Parathyroid adenoma (tissue), 2 donors: Measurements from ENCODE around the gene SPAG9.

Experiments
- H2AFZ ChIP-seq: fragments of 300-600 bp; sonication (generic); one replicate; pipeline ENCODE4 v1.7.0; 2017; ENCODE audit warnings: antibody characterized with exemption, mild to moderate bottlenecking
- H3K27ac ChIP-seq: fragments of 300-600 bp; sonication (generic); one replicate; pipeline ENCODE4 v1.7.0; 2017
- H3K27me3 ChIP-seq: fragments of 300-600 bp; sonication (generic); one replicate; pipeline ENCODE4 v1.7.0; 2017; ENCODE audit warnings: low read length; ENCODE audit not compliant: control insufficient read depth, insufficient read depth
- H3K36me3 ChIP-seq: fragments of 300-600 bp; sonication (generic); one replicate; pipeline ENCODE4 v1.7.0; 2017; ENCODE audit warnings: low read length; ENCODE audit not compliant: control insufficient read depth, insufficient read depth
- H3K4me1 ChIP-seq: fragments of 300-600 bp; sonication (generic); one replicate; pipeline ENCODE4 v1.7.0; 2017; ENCODE audit warnings: control low read depth
- H3K4me2 ChIP-seq: fragments of 300-600 bp; sonication (generic); one replicate; pipeline ENCODE4 v1.7.0; 2017; ENCODE audit warnings: low read length
- H3K4me3 ChIP-seq: fragments of 300-600 bp; sonication (generic); one replicate; pipeline ENCODE4 v1.7.0; 2017; ENCODE audit warnings: low read depth, low read length
- H3K79me2 ChIP-seq: fragments of 300-600 bp; sonication (generic); one replicate; pipeline ENCODE4 v1.7.0; 2017; ENCODE audit warnings: control low read depth
- H3K9ac ChIP-seq: fragments of 300-600 bp; sonication (generic); one replicate; pipeline ENCODE4 v1.7.0; 2017; ENCODE audit warnings: mild to moderate bottlenecking
- H3K9me3 ChIP-seq: fragments of 300-600 bp; sonication (generic); one replicate; pipeline ENCODE4 v1.7.0; 2017; ENCODE audit warnings: low read length; ENCODE audit not compliant: control insufficient read depth
- CTCF ChIP-seq: fragments of 300-600 bp; sonication (generic); IDR thresholded peaks from one replicate; pipeline ENCODE4 v1.7.0; 2017; ENCODE audit warnings: antibody characterized with exemption, mild to moderate bottlenecking
- donor health status: primary hyperparathyroidism.

The SPAG9 gene

GRCh38 chr17:51046046-51046445 lies 74.6 kb downstream of the SPAG9 start:
- H2AFZ ChIP-seq = peak overlapping the region; percentile 59
- H3K79me2 ChIP-seq = peaks cover 6% of the 10 kb centered on the region
- H3K27ac ChIP-seq = peak overlapping the region; percentile 63
- no peaks in the 10 kb centered on the region for H3K4me1 ChIP-seq
- H3K36me3 ChIP-seq = no peaks in the 10 kb centered on the region
- no peak overlapping the region for H3K9ac ChIP-seq
- H3K4me3 ChIP-seq = no peak overlapping the region
- H3K27me3 ChIP-seq = no peaks in the 10 kb centered on the region
- no peak for TF ChIP-seq CTCF
- H3K9me3 ChIP-seq = no peaks in the 10 kb centered on the region
- H3K4me2 ChIP-seq = no peak overlapping the region

- H3K9ac ChIP-seq = no peak overlapping the region
- H3K4me2 ChIP-seq = no peak overlapping the region
- H3K36me3 ChIP-seq = no peaks in the 10 kb centered on the region
- H2AFZ ChIP-seq = no peak overlapping the region
- H3K9me3 ChIP-seq = no peaks in the 10 kb centered on the region
- no peaks in the 10 kb centered on the region for H3K4me1 ChIP-seq
- H3K27me3 ChIP-seq = no peaks in the 10 kb centered on the region
- TF ChIP-seq CTCF = no peak
- no peak overlapping the region for H3K4me3 ChIP-seq
- no peak overlapping the region for H3K27ac ChIP-seq
- peaks cover 6% of the 10 kb centered on the region for H3K79me2 ChIP-seq
These were observed 75.0 kb downstream of the SPAG9 start for GRCh38 chr17:51045621-51046020.

GRCh38 chr17:51044976-51045375 lies 75.7 kb downstream of the SPAG9 start:
- Histone ChIP-seq H3K36me3 (no peaks in the 10 kb centered on the region), H3K4me2 (no peak overlapping the region), H3K9ac (no peak overlapping the region), H2AFZ (no peak overlapping the region), H3K9me3 (no peaks in the 10 kb centered on the region), H3K4me3 (no peak overlapping the region), H3K79me2 (peaks cover 6% of the 10 kb centered on the region), H3K27me3 (no peaks in the 10 kb centered on the region), H3K4me1 (no peaks in the 10 kb centered on the region), H3K27ac (no peak overlapping the region)
- no peak for TF ChIP-seq CTCF

- no peak overlapping the region for H3K4me2 ChIP-seq
- no peak overlapping the region for H3K4me3 ChIP-seq
- H3K79me2 ChIP-seq = peaks cover 2% of the 10 kb centered on the region
- H3K27ac ChIP-seq = no peak overlapping the region
- H3K27me3 ChIP-seq = no peaks in the 10 kb centered on the region
- no peaks in the 10 kb centered on the region for H3K4me1 ChIP-seq
- TF ChIP-seq CTCF = no peak
- no peaks in the 10 kb centered on the region for H3K36me3 ChIP-seq
- no peak overlapping the region for H3K9ac ChIP-seq
- H3K9me3 ChIP-seq = no peaks in the 10 kb centered on the region
- no peak overlapping the region for H2AFZ ChIP-seq
These were observed 84.6 kb downstream of the SPAG9 start for GRCh38 chr17:51036084-51036483.

GRCh38 chr17:51035431-51035830 lies 85.2 kb downstream of the SPAG9 start:
- no peaks in the 10 kb centered on the region for H3K4me1 ChIP-seq
- no peaks in the 10 kb centered on the region for H3K9me3 ChIP-seq
- H2AFZ ChIP-seq = no peak overlapping the region
- no peaks in the 10 kb centered on the region for H3K27me3 ChIP-seq
- no peaks in the 10 kb centered on the region for H3K36me3 ChIP-seq
- H3K4me3 ChIP-seq = no peak overlapping the region
- no peak for TF ChIP-seq CTCF
- peaks cover 2% of the 10 kb centered on the region for H3K79me2 ChIP-seq
- no peak overlapping the region for H3K4me2 ChIP-seq
- no peak overlapping the region for H3K27ac ChIP-seq
- no peak overlapping the region for H3K9ac ChIP-seq
